Neural cell (in vitro differentiated cells): ENCODE results near the gene ITGAL.

Experiments
- POLR2AphosphoS5 ChIP-seq: IDR thresholded peaks from 2 replicates; pipeline ENCODE4 v1.6.1; 2012
- TF ChIP-seq, protein P1 (sequence below): fragments of 450-650 bp; IDR thresholded peaks from 2 replicates; pipeline ENCODE4 v1.5.1; 2014; ENCODE audit warnings: antibody characterized with exemption, mild to moderate bottlenecking, moderate library complexity; ENCODE audit not compliant: poor library complexity, severe bottlenecking

DNA sequence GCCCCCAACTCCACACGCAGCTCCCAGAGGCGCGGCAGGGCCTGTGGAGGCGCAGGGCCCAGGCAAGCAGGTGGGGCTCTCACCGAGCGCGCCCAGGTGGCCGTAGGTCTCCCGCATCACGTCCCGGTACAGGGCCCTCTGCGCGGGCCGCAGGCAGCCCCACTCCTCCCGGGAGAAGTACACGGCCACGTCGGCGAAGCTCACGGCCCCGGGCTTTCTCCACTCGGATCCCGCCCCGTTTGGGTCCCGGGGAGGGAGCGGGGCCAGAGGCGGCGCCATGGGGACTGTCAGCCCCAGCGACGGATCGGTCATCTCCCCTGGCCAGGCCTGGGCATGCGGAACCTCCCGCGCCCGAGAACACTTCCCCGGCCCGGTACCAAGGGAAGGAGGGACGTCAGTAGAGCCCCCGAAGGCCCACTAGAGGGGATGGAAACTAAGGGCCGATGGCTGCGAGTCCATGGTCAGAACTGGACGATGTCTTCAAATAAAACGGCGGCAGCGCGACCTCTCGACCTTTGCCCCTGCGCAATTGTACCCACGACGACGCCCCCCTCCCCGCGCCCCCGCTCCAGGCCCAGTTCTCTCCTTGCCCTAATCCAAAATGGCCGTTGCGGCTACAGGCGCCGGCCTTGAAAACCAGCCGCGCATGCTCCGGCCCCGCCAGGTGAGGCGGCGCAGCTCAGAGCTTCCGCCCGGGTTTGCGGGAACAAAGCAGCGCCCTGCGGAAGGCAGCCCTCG is 62.0 kb downstream of the ITGAL start, which contains the start of gene ZNF747:
- TF ChIP-seq, protein P1, sequence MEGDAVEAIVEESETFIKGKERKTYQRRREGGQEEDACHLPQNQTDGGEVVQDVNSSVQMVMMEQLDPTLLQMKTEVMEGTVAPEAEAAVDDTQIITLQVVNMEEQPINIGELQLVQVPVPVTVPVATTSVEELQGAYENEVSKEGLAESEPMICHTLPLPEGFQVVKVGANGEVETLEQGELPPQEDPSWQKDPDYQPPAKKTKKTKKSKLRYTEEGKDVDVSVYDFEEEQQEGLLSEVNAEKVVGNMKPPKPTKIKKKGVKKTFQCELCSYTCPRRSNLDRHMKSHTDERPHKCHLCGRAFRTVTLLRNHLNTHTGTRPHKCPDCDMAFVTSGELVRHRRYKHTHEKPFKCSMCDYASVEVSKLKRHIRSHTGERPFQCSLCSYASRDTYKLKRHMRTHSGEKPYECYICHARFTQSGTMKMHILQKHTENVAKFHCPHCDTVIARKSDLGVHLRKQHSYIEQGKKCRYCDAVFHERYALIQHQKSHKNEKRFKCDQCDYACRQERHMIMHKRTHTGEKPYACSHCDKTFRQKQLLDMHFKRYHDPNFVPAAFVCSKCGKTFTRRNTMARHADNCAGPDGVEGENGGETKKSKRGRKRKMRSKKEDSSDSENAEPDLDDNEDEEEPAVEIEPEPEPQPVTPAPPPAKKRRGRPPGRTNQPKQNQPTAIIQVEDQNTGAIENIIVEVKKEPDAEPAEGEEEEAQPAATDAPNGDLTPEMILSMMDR: no peak
- TF ChIP-seq POLR2AphosphoS5: peak; percentile 89
